Caco-2 (cell line): ENCODE measurements around the gene MAMDC2. TPM values are rescaled to one million over a fixed set of nuclear protein-coding genes. Genes with fewer than 3 reads are reported as not detected.

Experiments
- BruUV-seq: library from RNA; stranded (reverse); fragments of 400-500 nt; replicated peaks from 2 replicates; lab custom pipeline; 2021; lab: Mats Ljungman, UMichigan
- CTCF ChIA-PET: fragments of 300-600 bp; sonication (Branson Sonifier 250); formaldehyde crosslinking; loops from one replicate; lab custom pipeline; 2022; ENCODE audit warnings: antibody characterized with exemption; lab: Charles Lee
- POLR2A ChIA-PET: fragments of 300-600 bp; sonication (Branson Sonifier 250); formaldehyde crosslinking; loops from one replicate; lab custom pipeline; 2022; ENCODE audit warnings: antibody characterized with exemption; lab: Charles Lee
- DNase-seq, 2 experiments: peaks; one replicate each; pipeline versions ENCODE4 v3.0.0 to v3.0.0-alpha.2; 2020 to 2022
- H3K27me3 ChIP-seq: replicated peaks from 2 replicates; pipeline ENCODE4 v1.6.0; 2011; ENCODE audit warnings: low read length; ENCODE audit not compliant: control insufficient read depth, insufficient read depth
- H3K36me3 ChIP-seq: 2 replicates; pipeline ENCODE4 v1.5.1; 2011; ENCODE audit warnings: low read length; ENCODE audit not compliant: control insufficient read depth, insufficient read depth
- H3K4me1 ChIP-seq: fragments of 250-450 bp; sonication (Bioruptor Pico); 2 replicates; pipeline ENCODE4 v1.5.1; 2020; ENCODE audit warnings: mild to moderate bottlenecking
- H3K4me3 ChIP-seq: 2 replicates; pipeline ENCODE4 v1.5.1; 2011; ENCODE audit warnings: low read depth, mild to moderate bottlenecking, control low read depth, low read length
- H3K9me3 ChIP-seq: fragments of 250-450 bp; sonication (Bioruptor Pico); 2 replicates; pipeline ENCODE4 v1.5.1; 2020; ENCODE audit warnings: mild to moderate bottlenecking, moderate library complexity
- H3K27ac Mint-ChIP-seq: one replicate; pipeline ENCODE4 v1.8.0; 2022; ENCODE audit warnings: mixed read lengths; ENCODE audit not compliant: unreplicated experiment
- H3K27me3 Mint-ChIP-seq: one replicate; pipeline ENCODE4 v1.8.0; 2022; ENCODE audit warnings: mixed read lengths; ENCODE audit not compliant: insufficient read depth, unreplicated experiment
- H3K36me3 Mint-ChIP-seq: one replicate; pipeline ENCODE4 v1.8.0; 2022; ENCODE audit warnings: mild to moderate bottlenecking, mixed read lengths; ENCODE audit not compliant: insufficient read depth, unreplicated experiment
- H3K4me1 Mint-ChIP-seq: one replicate; pipeline ENCODE4 v1.8.0; 2022; ENCODE audit warnings: low read depth, mixed read lengths; ENCODE audit not compliant: unreplicated experiment
- H3K4me3 Mint-ChIP-seq: one replicate; pipeline ENCODE4 v1.8.0; 2022; ENCODE audit warnings: mild to moderate bottlenecking, moderate library complexity, mixed read lengths; ENCODE audit not compliant: unreplicated experiment
- H3K9me3 Mint-ChIP-seq: one replicate; pipeline ENCODE4 v1.8.0; 2022; ENCODE audit warnings: mixed read lengths; ENCODE audit not compliant: unreplicated experiment
- intact Hi-C: fragments of 100-400 bp; cut with micrococcal nuclease; formaldehyde crosslinking; loops from one replicate; pipeline ENCODE4 v1.10.0; 2022; ENCODE audit not compliant: unreplicated experiment
- total RNA-seq: library from RNA; stranded (reverse); gene quantifications from 2 replicates; pipeline ENCODE4 v1.2.3, GENCODE V29; 2022
- TF ChIP-seq, protein P1 (sequence below), 2 experiments: fragments of 200-600 bp in 1 of 2; IDR thresholded peaks; 1 replicate in 1 of 2; 2 replicates in 1 of 2; pipeline versions ENCODE4 v1.5.1 to v1.8.0; 2011 to 2022; ENCODE audit warnings: antibody characterized with exemption in 1 of 2, control low read depth in 1 of 2, inconsistent platforms in 1 of 2, low read depth in 1 of 2, low read length in 1 of 2, mild to moderate bottlenecking in 1 of 2, moderate library complexity in 1 of 2; ENCODE audit not compliant: insufficient read depth in 1 of 2, severe bottlenecking in 1 of 2, unreplicated experiment in 1 of 2

MAMDC2 gene
- total RNA-seq, 1 experiment from 2014 or later = not detected

DNA sequence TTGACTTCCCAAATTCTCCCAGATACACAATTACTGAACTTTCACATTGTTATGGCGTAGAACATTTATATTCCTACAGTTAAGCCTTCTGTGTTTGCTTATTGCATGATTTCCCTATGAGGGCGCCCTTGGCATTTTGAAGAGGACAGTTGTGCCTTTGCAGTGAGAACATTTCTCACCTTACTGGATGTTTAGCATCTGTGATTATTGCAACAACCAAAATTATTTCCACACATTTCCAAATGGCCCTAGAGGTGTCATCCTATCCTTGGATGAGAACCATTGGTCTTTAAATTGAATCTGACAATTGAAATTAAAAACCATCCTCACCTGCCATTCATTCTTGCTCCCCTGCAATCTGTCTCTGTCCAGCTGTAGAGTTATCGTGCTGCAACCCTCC lies 104.0 kb downstream of the MAMDC2 start:
- DNase-seq = no peak
- Mint-ChIP-seq H3K27me3 (no peaks in the 10 kb centered on the region), H3K27ac (no peak overlapping the region), H3K4me1 (no peaks in the 10 kb centered on the region), H3K36me3 (no peaks in the 10 kb centered on the region), H3K9me3 (no peaks in the 10 kb centered on the region), H3K4me3 (no peak overlapping the region)
- Histone ChIP-seq H3K9me3 (no peaks in the 10 kb centered on the region), H3K27me3 (no peaks in the 10 kb centered on the region), H3K4me1 (no peaks in the 10 kb centered on the region), H3K4me3 (no peak overlapping the region), H3K36me3 (no peaks in the 10 kb centered on the region)
- intact Hi-C loops = no loop called here
- CTCF ChIA-PET = no interaction called here
- TF ChIP-seq, protein P1, sequence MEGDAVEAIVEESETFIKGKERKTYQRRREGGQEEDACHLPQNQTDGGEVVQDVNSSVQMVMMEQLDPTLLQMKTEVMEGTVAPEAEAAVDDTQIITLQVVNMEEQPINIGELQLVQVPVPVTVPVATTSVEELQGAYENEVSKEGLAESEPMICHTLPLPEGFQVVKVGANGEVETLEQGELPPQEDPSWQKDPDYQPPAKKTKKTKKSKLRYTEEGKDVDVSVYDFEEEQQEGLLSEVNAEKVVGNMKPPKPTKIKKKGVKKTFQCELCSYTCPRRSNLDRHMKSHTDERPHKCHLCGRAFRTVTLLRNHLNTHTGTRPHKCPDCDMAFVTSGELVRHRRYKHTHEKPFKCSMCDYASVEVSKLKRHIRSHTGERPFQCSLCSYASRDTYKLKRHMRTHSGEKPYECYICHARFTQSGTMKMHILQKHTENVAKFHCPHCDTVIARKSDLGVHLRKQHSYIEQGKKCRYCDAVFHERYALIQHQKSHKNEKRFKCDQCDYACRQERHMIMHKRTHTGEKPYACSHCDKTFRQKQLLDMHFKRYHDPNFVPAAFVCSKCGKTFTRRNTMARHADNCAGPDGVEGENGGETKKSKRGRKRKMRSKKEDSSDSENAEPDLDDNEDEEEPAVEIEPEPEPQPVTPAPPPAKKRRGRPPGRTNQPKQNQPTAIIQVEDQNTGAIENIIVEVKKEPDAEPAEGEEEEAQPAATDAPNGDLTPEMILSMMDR (IDR thresholded peaks at IDR 0.05; ENCODE audit: insufficient read depth in 1 of 2, low read depth in 1 of 2, low read length in 1 of 2, severe bottlenecking in 1 of 2, unreplicated experiment in 1 of 2) = no peak
- POLR2A ChIA-PET = no interaction called here
- BruUV-seq = no TSS peak

DNA sequence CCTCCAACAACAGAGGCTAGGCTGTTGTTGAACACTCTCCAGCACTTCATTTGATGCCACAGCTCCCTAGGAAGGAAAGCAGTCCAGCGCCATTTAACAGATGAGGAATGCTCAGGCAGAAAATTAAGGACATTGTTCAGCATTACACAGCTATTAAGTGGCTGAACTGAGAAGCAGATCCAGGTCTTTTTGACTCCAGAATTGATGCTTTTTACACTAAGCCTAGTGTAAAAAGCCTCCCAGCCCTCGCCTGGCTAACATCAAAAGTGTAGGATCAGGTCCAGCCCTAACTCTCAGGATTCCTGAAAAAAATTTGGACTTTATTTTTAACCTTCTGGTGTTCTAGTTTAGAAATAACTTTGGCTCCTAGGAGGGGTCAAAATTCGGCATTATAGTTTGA lies 108.7 kb downstream of the MAMDC2 start:
- no TSS peak for BruUV-seq
- DNase-seq = no peak
- intact Hi-C loops = no loop called here
- H3K9me3 Mint-ChIP-seq = no peaks in the 10 kb centered on the region
- no peaks in the 10 kb centered on the region for H3K36me3 ChIP-seq
- no peaks in the 10 kb centered on the region for H3K4me1 Mint-ChIP-seq
- ChIA-PET POLR2A (no interaction called here), CTCF (interaction anchor here (0.7 kb wide), 1 partner anchor 30 kb away, joined by 3 read pairs; no protein-coding TSS in a partner anchor)
- H3K27ac Mint-ChIP-seq = no peak overlapping the region
- H3K27me3 Mint-ChIP-seq = peaks cover 5% of the 10 kb centered on the region
- H3K27me3 ChIP-seq = no peaks in the 10 kb centered on the region
- H3K4me3 Mint-ChIP-seq = no peak overlapping the region
- no peaks in the 10 kb centered on the region for H3K36me3 Mint-ChIP-seq
- no peak overlapping the region for H3K4me3 ChIP-seq
- no peaks in the 10 kb centered on the region for H3K9me3 ChIP-seq
- TF ChIP-seq, protein P1 (IDR thresholded peaks at IDR 0.05; ENCODE audit: insufficient read depth in 1 of 2, low read depth in 1 of 2, low read length in 1 of 2, severe bottlenecking in 1 of 2, unreplicated experiment in 1 of 2) = no peak
- no peaks in the 10 kb centered on the region for H3K4me1 ChIP-seq

DNA sequence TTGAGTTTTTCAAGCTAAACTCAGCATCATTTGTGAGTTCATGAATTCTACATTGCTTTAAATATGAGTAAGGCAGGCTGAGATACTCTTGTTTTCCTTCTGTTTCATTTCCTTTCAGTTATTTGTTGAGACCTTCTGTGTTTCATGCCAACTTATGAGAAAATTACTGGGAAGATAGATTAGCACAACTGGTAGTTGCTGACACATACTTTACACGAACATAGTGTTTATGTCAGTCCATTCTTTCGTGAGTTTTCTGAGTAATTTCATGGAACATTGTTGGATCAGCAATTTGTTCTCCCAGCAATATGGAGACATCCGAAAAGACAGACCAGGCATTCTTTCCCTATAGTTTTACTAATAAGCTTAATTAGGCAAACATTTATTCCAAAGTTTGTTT lies 113.1 kb downstream of the MAMDC2 start:
- no peaks in the 10 kb centered on the region for H3K4me1 Mint-ChIP-seq
- H3K27ac Mint-ChIP-seq = no peak overlapping the region
- no peaks in the 10 kb centered on the region for H3K9me3 Mint-ChIP-seq
- H3K4me3 ChIP-seq = no peak overlapping the region
- CTCF ChIA-PET = no interaction called here
- DNase-seq = no peak
- peaks cover 5% of the 10 kb centered on the region for H3K27me3 Mint-ChIP-seq
- H3K36me3 Mint-ChIP-seq = no peaks in the 10 kb centered on the region
- no peaks in the 10 kb centered on the region for H3K9me3 ChIP-seq
- no peak overlapping the region for H3K4me3 Mint-ChIP-seq
- no peaks in the 10 kb centered on the region for H3K4me1 ChIP-seq
- intact Hi-C loops = no loop called here
- H3K27me3 ChIP-seq = no peaks in the 10 kb centered on the region
- POLR2A ChIA-PET = no interaction called here
- no TSS peak for BruUV-seq
- TF ChIP-seq, protein P1 (IDR thresholded peaks at IDR 0.05; ENCODE audit: insufficient read depth in 1 of 2, low read depth in 1 of 2, low read length in 1 of 2, severe bottlenecking in 1 of 2, unreplicated experiment in 1 of 2) = no peak
- H3K36me3 ChIP-seq = no peaks in the 10 kb centered on the region
